HG02571 (cell line): Measurements from ENCODE around the gene DYSF.

Source experiments
- ATAC-seq: cut with Tn5 transposase; IDR thresholded peaks from one replicate; pipeline ENCODE4 v1.9.1; 2021; ENCODE audit warnings: mild to moderate bottlenecking, moderate library complexity; ENCODE audit not compliant: unreplicated experiment

Gene DYSF

DNA sequence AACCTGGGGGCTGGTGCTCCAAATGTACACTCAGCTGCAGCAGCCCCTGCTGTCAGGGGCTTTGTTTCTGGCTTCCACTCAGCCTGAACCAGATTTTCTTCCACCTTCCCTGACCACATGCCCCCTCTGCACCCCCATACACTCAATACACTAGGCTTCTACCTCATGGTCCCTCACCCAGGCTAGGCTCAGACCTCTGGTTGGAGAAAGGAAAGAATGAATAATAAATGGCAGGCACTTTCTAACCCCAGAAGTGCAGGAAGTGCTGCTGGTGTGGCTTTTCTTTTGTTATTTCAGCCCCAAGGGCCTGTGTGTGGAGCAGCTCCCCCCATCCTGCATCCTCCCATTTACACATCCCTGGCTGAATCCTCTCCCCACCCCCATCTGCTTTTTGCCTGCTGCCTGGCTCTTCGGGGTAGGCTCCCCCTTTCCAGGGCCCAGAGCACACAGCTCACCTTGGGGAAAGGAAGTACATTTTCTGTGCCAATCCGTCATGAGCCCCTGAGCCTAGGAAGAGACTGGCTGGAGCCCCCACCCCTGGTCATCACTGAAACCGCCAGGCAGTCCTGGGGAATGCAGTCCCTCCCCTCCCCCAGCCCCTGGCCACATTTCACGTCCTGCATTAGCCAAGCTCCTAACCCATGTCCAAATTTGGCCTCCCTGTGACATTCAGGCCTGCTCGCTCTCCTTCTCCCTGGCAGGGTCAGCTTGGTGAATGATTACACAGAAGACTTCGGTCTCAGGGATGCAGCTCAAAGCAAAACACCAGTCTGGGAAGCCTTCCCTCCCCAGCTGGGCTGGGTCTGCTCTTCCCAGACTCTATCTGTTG is 2.6 kb downstream of the DYSF start:
- ATAC-seq: no peak

DNA sequence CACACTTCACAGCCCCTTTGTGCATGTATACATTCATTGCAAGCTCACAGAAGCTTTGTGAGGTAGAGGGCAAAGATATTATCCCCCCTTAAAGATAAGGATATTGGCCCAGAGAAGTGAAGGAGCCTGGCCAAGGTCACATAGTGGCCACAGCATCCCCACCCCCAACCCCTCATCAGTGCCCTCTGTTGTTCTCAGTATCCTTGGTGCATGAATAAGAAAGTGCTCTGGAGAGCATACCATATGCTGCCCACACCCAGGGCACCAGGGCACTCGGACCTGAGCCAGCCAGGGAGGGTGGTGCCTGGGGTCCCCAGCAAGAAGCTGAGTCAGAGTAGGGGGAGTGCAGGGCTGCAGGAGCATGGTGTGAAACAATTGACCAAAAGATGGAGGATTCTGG is 3.3 kb downstream of the DYSF start:
- ATAC-seq: no peak

DNA sequence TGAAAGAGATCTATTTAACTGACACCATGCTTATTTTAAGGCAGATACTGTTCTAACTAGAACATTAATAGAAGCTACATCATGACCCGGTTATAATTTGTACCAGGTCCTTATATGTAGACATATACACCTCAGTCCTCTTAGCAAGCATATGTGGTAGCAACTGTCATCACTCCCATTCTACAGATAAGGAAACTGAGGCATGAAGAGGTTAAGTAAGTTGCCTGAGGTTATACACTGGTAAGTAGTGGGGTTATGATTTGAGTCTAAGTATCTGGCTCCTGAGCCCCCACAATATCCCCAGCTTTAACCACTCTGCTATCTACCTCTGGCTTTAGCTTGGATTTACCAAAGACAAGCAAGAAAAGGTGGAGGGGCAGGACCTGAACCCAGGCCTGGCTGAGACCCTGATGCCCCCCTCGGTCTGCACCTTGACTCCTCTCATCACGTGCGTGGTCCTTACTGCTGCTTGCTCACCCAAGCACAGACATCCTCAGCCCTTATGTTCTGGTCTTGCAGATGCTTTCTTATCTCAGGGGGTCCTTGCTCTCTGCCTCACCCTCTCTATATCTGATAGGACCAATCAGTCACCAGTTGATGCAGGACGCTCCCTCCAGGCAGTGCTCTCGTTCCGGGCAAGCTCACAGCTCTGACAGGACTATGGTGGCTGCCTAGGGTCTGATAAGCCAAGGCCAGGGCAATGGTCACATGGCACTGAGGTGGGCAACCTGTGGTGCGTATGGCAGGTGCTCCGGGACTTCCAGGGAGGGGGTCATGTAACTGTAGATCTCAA is 4.0 kb downstream of the DYSF start:
- no peak for ATAC-seq

DNA sequence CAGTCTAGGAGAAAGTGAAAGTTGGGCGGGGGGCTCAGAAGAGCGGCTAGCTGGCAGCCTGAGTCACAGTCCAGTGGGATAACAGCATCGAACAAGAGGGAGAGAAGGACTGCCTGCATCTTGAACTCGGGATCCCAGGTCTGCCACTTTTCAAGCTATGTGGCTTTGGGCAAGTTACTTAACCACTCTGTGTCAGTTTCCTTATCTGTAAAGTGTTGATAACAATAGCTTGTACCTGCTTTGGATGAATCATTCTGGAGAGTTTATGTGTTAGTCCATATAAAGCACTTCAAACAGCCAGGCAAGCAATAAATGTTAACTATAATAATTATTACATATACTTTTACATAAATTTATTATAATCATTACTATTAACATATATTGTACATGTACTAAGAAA is 4.6 kb downstream of the DYSF start:
- ATAC-seq: no peak

DNA sequence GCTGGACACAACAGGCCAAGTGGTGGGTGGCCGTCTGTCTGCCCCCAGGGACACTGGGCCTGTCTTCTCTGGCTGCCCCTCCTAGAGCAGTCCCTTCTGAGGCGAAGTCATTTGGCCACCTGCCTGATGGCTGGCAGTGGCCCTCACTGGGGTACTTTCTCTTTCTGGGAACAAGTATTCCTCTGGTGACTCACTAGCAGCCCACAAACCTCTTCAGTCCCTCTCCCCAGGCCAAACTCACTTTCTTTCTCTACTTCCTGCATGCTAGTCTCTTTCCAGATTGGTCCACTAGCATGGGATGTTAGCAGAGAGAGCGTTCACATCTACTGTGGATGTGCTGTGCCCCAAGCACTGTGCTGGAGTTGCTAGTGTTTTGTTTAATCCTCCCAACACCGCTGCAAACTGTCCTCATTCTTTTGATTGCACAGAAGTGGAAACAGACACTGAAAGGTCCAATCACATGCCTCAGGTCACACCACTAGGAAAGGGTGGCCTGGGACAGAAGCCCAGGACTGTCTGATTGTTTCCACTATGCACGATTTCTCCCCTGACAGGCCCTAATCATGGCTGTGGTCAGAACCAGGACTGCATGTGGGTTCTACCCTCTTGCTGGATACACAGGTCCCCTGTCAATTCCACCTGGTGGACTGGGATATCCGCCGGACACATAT is 5.2 kb downstream of the DYSF start:
- no peak for ATAC-seq

DNA sequence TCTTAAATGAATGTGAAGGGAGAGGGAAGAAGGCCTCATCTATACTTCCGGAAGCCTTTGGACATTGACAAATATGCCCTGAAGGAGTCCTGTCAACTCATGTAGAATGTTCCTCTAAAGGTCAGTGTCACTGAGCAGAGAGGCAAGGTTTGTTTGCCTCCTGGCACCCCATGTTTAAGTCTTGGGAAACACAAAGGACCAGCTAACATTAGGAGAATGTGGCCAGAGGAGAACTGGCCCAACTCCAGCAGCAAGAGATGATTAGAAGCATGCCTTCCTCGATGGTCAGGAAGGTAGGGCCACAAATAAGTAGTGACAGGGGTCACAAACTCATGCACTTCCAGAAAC is 5.7 kb downstream of the DYSF start:
- ATAC-seq: no peak

DNA sequence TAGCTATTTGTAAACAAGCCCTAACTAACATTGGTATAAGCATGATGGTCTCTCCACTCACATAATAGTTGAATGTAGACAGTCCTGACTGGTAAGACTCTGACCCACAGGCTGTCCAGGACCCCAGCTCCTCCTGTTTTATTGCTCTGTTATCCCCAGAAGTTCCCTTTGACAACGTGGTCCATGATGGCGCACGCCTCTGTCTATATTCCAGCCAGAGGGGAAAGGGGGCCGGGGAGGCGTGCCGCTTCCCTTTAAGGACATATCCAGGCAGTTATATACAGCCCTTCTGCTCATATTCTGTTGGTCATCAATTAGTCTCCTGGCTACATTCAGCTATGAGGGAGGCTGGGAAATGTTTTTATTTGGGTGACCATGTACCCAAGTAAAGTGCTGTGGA is 6.7 kb downstream of the DYSF start:
- no peak for ATAC-seq

DNA sequence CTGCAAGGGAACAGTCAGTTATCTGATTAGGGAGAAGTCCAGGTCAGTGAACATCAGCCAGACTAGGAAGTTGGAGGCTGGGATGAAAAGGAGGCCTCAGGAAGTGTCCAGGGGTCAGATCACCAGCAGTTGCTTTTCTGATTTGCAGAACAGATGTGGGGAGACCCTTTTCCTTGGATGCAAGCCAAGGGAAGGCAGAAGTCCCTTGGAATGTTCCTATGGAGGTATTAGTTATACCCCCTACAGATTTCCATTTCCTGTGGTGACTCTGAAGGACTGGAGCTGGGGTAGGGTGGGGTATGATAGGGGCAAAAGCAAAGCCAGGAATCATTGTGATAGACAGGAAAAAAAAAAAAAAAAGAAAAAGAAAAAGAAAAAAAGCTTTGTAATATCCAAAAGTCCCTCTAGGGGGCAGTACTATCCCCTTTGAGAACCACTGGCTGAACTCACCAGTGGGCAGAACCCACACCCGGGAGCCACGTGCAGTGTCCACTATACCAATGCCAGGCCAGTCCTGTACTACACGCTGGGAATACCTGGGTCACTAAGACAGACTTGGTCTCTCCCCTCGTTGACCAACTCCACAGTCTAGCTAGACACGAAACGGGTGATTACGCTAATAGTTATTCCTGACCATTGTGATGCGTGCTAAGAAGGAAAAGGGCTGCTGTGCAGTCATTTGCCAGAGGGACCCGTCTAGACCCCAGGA is 7.4 kb downstream of the DYSF start:
- no peak for ATAC-seq

DNA sequence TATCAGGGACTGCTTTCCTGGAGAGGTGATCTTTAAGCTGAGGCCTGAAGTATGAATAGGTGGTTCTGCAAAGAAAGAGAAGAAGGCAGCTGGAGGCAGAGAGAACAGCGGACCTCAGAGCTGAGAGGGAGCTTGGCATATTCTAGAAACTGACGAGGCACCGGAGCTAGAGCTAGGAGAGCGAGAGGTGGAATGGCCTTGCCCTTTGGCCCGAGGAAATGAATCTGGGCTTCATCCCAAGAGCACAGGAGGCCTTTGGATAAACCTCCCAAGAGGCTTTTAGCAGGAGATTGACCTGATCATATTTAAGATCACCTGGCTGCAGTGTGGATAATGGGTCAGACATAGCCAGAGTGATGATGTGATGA is 7.9 kb downstream of the DYSF start:
- ATAC-seq: no peak

DNA sequence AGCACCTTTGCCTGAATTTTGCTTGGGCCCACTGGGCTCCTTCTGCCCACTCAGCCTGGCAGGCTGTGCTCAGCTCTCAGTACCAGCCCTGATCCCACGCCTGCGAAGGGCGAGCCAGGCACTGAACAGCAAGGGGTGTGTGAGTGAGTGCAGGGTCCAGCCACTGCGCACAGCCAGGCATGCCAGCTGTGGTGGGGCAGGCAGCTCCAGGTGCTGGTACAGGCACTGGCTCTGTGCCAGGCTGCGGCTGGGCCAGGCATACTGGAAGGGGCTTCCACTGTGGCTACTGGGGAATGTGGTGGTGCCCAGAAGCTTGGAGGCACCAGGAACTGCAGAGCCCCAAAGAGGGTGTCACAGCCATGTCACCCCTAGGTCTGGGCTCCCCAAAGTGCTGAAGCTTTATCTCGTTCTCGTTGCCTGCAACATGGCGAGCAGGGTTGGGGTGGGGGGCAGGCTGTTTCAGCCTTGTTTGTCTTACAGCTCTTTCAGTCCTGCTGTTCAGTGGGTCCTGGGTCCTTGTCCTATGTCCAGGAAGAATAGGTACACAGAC is 8.8 kb downstream of the DYSF start:
- no peak for ATAC-seq

DNA sequence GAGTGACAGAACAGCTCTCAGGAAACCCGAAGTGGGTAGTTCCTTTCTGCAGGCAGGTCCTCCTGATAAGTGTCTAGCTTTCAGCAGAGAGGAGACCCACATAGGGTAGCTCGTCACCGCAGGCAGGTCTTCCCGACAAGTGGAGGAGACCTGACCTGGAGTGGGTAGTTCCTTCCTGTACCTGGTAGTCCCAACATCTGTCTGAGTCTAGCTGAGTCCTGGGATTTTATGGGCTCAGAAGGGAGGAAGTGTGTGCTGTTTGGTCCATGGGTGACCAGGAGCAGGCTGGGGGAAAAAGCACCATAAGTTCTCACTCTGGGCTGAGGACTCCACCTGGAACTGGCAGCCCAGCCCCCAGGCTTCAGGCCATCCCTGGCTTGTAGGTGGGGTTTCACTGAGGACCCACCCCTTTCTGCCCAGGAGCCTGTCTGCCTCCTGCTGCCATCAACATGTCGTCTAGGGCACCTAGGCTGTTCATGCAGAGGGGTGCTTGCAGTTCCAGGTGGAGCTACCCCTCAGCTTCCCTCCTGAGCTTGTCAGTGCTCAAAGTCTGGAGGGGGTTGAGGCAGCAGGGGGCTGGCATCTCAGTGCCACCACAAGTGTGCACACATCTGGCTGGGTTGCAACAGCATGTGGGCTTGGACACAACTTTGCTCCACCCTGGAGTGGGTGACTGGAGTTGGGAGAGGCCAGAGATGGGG is 9.4 kb downstream of the DYSF start:
- ATAC-seq: no peak

DNA sequence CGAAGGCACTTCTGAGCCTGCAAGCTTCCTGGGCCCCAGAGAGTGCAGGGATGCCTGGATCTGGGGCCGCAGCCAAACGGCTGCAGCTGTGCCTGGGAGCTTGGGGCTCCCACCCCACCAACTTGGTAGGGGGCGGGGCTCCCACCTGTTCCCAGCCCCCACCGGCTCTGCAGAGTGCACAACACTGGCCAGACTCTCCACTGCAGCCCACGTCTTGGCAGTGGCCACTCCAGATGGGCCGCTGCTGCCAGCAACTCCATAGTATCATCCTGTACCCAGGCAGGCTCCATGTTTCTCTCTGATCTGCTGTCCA is 9.9 kb downstream of the DYSF start:
- no peak for ATAC-seq

DNA sequence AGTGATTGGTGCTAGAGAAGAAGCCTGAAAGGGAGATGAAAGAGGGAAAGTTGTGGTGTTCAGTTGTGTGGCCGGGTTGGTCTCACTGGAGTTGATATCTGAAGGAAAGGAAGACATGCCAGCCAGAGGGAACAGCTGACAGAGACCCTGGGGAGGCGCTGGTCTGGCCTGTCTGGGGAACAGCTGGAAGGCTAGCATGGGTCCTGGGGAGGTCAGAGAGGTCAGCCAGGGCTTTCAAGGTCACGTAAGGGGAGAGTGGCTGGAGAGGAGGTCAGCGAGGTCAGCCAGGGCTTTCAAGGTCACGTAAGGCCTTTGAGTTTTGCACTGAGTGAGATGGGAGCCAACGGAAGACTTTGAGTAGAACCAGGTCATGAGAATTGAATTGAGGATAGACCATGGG is 11.0 kb downstream of the DYSF start:
- no peak for ATAC-seq

DNA sequence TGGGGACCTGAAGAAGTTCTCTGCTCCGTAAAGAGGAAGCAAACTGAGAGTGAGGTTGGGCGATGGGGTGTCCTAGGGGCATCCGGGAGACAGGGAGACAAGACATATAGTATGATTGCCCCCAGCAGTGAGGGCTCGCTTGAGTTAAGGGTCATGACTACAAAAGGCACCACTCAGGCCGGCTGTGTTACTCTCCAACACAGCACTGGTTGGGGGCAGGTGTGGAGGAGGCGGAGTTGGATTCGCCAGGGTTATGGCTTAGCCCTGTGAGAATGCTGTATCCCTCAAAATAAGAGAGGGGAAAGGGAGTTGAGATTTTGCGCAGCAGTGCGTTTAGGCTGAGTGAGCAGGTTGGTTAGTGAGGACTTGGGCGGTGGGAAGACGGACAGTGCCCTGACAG is 12.0 kb downstream of the DYSF start:
- no peak for ATAC-seq

DNA sequence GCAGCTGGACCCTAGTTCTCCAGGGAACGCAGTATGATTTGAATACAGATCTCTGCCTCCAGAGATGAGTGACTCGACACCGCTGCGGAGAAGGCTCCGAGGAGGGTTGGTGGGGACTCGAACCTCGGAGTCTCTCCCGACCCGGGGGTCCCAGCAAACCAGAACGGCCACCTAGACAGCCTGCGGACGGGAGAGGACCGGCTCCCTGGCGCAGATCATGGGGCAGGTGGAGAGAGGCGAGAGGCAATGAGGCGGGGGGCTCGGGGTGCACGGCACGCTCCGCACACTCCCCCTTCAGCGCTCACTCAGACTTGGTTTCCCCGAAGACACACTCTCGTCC is 12.6 kb downstream of the DYSF start:
- no peak for ATAC-seq

DNA sequence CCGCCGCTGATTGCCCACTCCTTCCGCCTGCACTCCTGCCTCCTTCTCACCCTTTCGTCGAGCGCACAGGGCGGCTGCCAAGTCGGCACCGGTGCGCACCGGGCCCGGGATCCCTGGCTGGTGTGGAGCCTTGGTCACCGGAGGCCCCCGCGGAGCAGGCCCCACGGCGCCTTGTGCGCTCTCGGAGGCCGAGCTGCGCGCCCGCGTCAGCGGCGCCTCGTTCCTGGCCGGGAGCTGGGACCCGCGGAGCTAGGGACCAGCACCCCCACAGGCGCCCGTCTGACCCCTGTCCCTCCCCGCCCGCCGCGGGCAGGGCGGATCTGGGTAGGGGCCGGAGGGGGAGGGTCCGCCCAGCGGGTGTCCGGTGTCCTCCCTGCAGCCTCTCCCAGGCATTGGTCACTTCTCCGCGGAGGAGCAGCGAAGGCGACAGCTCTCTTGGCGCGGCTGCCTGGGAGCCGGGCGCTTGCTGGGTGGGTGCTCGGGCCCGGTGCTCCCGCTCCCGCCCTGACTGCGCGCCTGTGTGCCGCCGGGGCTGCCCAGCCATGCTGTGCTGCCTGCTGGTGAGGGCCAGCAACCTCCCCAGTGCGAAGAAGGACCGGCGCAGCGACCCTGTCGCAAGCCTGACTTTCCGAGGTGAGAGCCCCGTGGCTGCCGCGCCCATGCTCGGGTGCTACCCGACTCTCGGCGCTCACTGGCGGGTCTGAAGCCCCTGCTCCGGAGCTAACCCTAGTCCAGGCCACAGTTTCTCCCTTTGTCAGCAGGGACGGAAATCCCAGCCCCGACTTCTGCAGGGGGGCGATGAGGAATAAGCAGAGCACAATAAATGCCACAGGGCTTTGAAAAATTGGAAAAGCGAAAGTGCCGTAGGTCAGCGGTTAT is 13.2 kb downstream of the DYSF start:
- no peak for ATAC-seq

DNA sequence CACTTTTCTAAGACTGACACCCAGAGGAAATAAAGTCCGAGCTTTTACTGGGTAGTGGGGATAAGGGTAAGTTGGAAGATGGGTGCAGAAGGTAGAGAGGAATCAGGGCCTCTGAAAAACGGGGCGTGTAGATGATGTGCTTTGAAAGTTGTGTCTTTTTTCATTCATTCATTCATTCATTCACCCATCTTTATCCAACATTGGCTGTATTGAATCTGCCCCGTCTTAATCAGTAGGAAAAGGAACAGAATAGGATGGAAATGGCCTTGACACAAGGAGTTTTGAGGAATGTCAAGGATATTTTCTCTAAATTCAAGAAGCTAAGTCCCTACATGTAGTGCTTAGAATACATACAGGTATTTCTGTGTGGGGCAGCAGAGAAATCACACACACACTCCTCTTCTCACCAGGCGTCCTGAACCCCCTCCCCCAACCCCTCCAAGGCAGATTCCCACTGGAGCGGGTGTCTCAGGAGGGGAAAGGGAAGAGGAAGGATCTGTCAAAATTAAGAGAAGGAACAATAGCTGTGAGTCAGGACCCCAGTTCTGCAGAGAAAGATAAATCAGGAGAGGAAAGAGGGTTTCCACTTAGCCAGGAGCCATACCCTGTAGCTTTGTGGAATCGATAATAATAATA is 13.9 kb downstream of the DYSF start:
- ATAC-seq: no peak

DNA sequence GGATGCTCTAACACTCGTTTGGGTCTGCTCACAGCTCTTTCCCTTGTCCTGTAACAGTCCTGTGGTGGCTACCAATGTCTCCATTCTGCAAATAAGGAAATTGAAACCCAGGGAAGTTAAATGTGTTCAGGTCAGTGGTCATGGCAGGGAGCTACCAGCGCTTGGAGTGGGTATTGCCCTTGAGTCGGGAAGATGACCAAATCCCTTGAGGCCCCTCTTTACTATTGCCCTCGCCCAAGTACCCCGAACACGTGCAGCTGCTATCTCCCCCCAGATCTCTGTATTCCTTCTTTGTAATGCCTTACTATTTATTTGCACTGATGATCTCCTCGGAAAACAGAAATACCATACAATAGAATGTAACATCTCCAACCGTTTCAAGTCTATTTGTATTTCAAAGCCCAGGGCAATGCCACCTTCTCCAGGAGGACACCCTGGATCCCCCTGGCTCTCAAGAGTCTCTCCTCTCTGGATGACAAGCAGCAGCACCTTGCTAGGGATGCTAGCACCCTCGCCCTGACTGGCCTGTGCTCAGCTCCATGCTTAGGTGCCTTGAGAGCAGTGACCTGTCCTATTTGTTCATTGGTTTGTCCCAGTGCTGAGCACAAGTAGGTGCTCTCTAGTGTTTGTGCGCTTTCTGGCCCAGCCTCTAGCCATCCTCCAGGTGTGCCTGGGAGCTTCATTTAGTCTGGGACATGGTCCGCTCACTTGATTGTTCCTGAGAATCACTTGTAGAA is 15.1 kb downstream of the DYSF start:
- no peak for ATAC-seq
